CD4-positive, alpha-beta memory T cell (primary cell): ENCODE results near the gene PRR9. TPM values are rescaled to one million over a fixed set of nuclear protein-coding genes. Genes with fewer than 3 reads are reported as not detected.
"Not testable (repeated sequence)": the region's sequence is repeated elsewhere in the genome, so short reads cannot be mapped to it uniquely, and the experiment has no call there.

ENCODE experiments used
- CTCF ChIA-PET: fragments of 350-600 bp; sonication (Branson Sonifier 250); formaldehyde crosslinking; loops from one replicate; lab custom pipeline; 2021; ENCODE audit warnings: inconsistent platforms; ENCODE audit not compliant: partially characterized antibody; lab: Charles Lee
- POLR2A ChIA-PET: fragments of 350-600 bp; sonication (Branson Sonifier 250); formaldehyde crosslinking; loops from one replicate; lab custom pipeline; 2021; ENCODE audit not compliant: partially characterized antibody; lab: Charles Lee
- DNase-seq, 5 donors: peaks; one replicate each; pipeline versions ENCODE4 v3.0.0 to v3.0.0-alpha.2; 2020 to 2022; ENCODE audit warnings: mixed read lengths in 1 of 5
- H3K27ac ChIP-seq: one replicate; pipeline ENCODE4 v1.7.0; 2013; ENCODE audit warnings: low read depth, low read length
- H3K27me3 ChIP-seq: 2 replicates; pipeline ENCODE4 v1.7.0; 2013; ENCODE audit warnings: mild to moderate bottlenecking, low read length, moderate library complexity; ENCODE audit not compliant: insufficient read depth
- H3K36me3 ChIP-seq: 2 replicates; pipeline ENCODE4 v1.7.0; 2013; ENCODE audit warnings: mild to moderate bottlenecking, low read length, moderate library complexity; ENCODE audit not compliant: insufficient read depth
- H3K4me1 ChIP-seq: 2 replicates; pipeline ENCODE4 v1.7.0; 2013; ENCODE audit warnings: mild to moderate bottlenecking, low read length, moderate library complexity; ENCODE audit not compliant: insufficient read depth
- H3K4me3 ChIP-seq, 2 donors: one replicate each; pipeline ENCODE4 v1.7.0; 2013; ENCODE audit warnings: low read length in 2 of 2, mild to moderate bottlenecking in 1 of 2
- H3K9me3 ChIP-seq, 2 donors: one replicate each; pipeline ENCODE4 v1.7.0; 2013; ENCODE audit warnings: low read length in 2 of 2, control low read depth in 1 of 2; ENCODE audit not compliant: control insufficient read depth in 1 of 2
- H3K27ac Mint-ChIP-seq, 7 donors: one replicate each; pipeline ENCODE4 v1.8.0; 2020 to 2021; ENCODE audit warnings: mixed read lengths in 7 of 7, mild to moderate bottlenecking in 6 of 7, inconsistent platforms in 3 of 7, moderate library complexity in 3 of 7
- H3K27me3 Mint-ChIP-seq, 2 donors: one replicate each; pipeline ENCODE4 v1.8.0; 2020 to 2021; ENCODE audit warnings: mixed read lengths in 2 of 2
- H3K36me3 Mint-ChIP-seq, 2 donors: one replicate each; pipeline ENCODE4 v1.8.0; 2020 to 2021; ENCODE audit warnings: mixed read lengths in 2 of 2, inconsistent platforms in 1 of 2, mild to moderate bottlenecking in 1 of 2
- H3K4me1 Mint-ChIP-seq, 4 donors: one replicate each; pipeline ENCODE4 v1.8.0; 2020 to 2021; ENCODE audit warnings: mixed read lengths in 4 of 4, mild to moderate bottlenecking in 1 of 4
- H3K4me3 Mint-ChIP-seq, 8 donors: one replicate each; pipeline ENCODE4 v1.8.0; 2020 to 2021; ENCODE audit warnings: mixed read lengths in 8 of 8, mild to moderate bottlenecking in 7 of 8, moderate library complexity in 6 of 8, inconsistent platforms in 3 of 8
- H3K9me3 Mint-ChIP-seq, 8 donors: one replicate each; pipeline ENCODE4 v1.8.0; 2020 to 2021; ENCODE audit warnings: mixed read lengths in 8 of 8, mild to moderate bottlenecking in 5 of 8, inconsistent platforms in 3 of 8, moderate library complexity in 1 of 8
- intact Hi-C: fragments of 100-400 bp; cut with micrococcal nuclease; formaldehyde crosslinking; loops from one replicate; pipeline ENCODE4 v1.15.1; 2023
- polyA plus RNA-seq, 2 donors: library from polyadenylated mRNA; unstranded; fragments of 300-500 nt; fragmentation: Illumina TruSeq; gene quantifications; one replicate each; pipeline ENCODE4 v1.2.3, GENCODE V29; 2021
- total RNA-seq, 2 experiments: library from RNA; stranded (reverse); gene quantifications; one replicate each; pipeline ENCODE4 v1.2.3, GENCODE V29; 2021

Gene PRR9
- total and polyA plus RNA-seq, 4 experiments from 2014 or later: not detected

- no peaks in the 10 kb centered on the region for H3K9me3 ChIP-seq
- H3K4me3 ChIP-seq: no peak overlapping the region
- peaks cover 3% of the 10 kb centered on the region for H3K27me3 ChIP-seq
- no peaks in the 10 kb centered on the region for H3K4me1 ChIP-seq
- CTCF ChIA-PET: interaction anchor here (0.7 to 1.9 kb wide), 7 partner anchors 8 to 60 kb away, joined by 3 to 6 read pairs (median 4); no protein-coding TSS in a partner anchor
- no peak for DNase-seq
- no peaks in the 10 kb centered on the region for H3K36me3 Mint-ChIP-seq
- H3K36me3 ChIP-seq: no peaks in the 10 kb centered on the region
- no peak overlapping the region for H3K27ac Mint-ChIP-seq
- POLR2A ChIA-PET: no interaction called here
- H3K27ac ChIP-seq: no peak overlapping the region
- intact Hi-C loops: no loop called here
- H3K27me3 Mint-ChIP-seq: peaks cover 21 to 36% of the 10 kb centered on the region in 2 donors
- H3K4me3 Mint-ChIP-seq: no peak overlapping the region
- H3K4me1 Mint-ChIP-seq: peaks cover 0 to under 1% (median 0%) of the 10 kb centered on the region in 4 donors
- H3K9me3 Mint-ChIP-seq: peaks cover 0 to 2% (median 0%) of the 10 kb centered on the region in 8 donors
Observed at GRCh38 chr1:153228491-153228890, 11.1 kb downstream of the PRR9 start.

DNA sequence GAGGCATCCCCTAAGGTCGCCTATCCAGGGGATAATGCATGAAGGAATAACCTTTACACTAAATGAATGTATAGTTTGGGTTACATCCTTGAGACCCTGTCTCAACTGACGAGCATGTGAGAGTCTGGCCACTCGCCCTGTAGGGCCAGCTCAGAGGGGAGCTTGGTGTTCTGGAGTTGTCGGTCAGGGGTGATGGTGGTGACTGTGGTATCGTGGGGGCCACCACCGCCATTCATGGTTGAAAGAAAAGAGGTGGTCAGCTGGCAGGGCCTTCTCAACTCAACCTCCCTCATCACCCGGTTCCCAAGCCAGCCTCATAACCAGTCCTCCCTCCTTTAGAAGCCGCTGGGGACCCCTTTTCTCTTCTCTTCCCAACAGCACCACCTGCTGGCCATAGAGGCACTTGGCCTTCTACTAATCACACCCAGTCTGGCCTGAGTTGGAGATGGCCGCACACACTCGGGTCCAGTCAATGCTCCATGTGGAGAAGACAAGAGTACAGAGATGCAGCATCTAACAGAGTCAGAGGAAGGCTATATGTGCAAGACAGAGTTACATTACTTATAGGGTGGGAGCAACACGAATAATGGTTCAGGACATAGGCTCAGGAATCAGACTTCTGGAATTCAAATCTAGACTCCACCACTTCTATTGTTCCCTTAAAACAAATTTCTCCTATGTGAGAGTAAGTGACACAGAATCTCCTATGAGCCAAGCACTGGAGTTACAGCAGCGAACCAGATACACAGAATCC is 11.9 kb downstream of the PRR9 start:
- H3K4me1 Mint-ChIP-seq, H3K9me3 Mint-ChIP-seq, H3K36me3 ChIP-seq, H3K4me3 Mint-ChIP-seq, H3K27me3 ChIP-seq, H3K36me3 Mint-ChIP-seq, DNase-seq, POLR2A ChIA-PET, H3K27ac ChIP-seq, H3K4me3 ChIP-seq, H3K4me1 ChIP-seq, intact Hi-C loops, H3K9me3 ChIP-seq, H3K27ac Mint-ChIP-seq: not testable (repeated sequence)
- H3K27me3 Mint-ChIP-seq: peaks cover 19 to 31% of the 10 kb centered on the region in 2 donors
- CTCF ChIA-PET: interaction anchor here (0.7 to 2.0 kb wide), 7 partner anchors 8 to 60 kb away, joined by 3 to 8 read pairs (median 4); no protein-coding TSS in a partner anchor

- Mint-ChIP-seq H3K4me1 (no peaks in the 10 kb centered on the region), H3K27me3 (peaks cover 17 to 24% of the 10 kb centered on the region in 2 donors), H3K27ac (no peak overlapping the region), H3K36me3 (no peaks in the 10 kb centered on the region), H3K4me3 (no peak overlapping the region), H3K9me3 (peaks cover 0 to 2% (median 0%) of the 10 kb centered on the region in 8 donors)
- Histone ChIP-seq H3K4me3 (no peak overlapping the region), H3K27ac (no peak overlapping the region), H3K9me3 (no peaks in the 10 kb centered on the region), H3K36me3 (no peaks in the 10 kb centered on the region), H3K4me1 (no peaks in the 10 kb centered on the region), H3K27me3 (peaks cover 3% of the 10 kb centered on the region)
- ChIA-PET CTCF (interaction anchor here (2.0 kb wide), 1 partner anchor 11 kb away, joined by 8 read pairs; no protein-coding TSS in a partner anchor), POLR2A (no interaction called here)
- intact Hi-C loops: no loop called here
- no peak for DNase-seq
Observed at GRCh38 chr1:153231363-153231762, 14.0 kb downstream of the PRR9 start.

GRCh38 chr1:153231785-153232184 is 14.4 kb downstream of the PRR9 start:
- Mint-ChIP-seq H3K9me3 (peaks cover 0 to 2% (median 0%) of the 10 kb centered on the region in 8 donors), H3K4me3 (no peak overlapping the region), H3K4me1 (no peaks in the 10 kb centered on the region), H3K27me3 (peaks cover 17 to 24% of the 10 kb centered on the region in 2 donors), H3K36me3 (no peaks in the 10 kb centered on the region), H3K27ac (no peak overlapping the region)
- ChIA-PET CTCF (interaction anchor here (2.0 kb wide), 1 partner anchor 11 kb away, joined by 8 read pairs; no protein-coding TSS in a partner anchor), POLR2A (no interaction called here)
- H3K4me3 ChIP-seq: no peak overlapping the region
- H3K4me1 ChIP-seq: no peaks in the 10 kb centered on the region
- peaks cover 3% of the 10 kb centered on the region for H3K27me3 ChIP-seq
- H3K36me3 ChIP-seq: no peaks in the 10 kb centered on the region
- H3K9me3 ChIP-seq: no peaks in the 10 kb centered on the region
- no peak overlapping the region for H3K27ac ChIP-seq
- intact Hi-C loops: no loop called here
- no peak for DNase-seq

GRCh38 chr1:153232553-153232952 is 15.2 kb downstream of the PRR9 start:
- Mint-ChIP-seq H3K27ac (no peak overlapping the region), H3K9me3 (peaks cover 0 to 2% (median 0%) of the 10 kb centered on the region in 8 donors), H3K4me3 (peak overlapping the region in 1 of 8 donors; percentile 74), H3K36me3 (no peaks in the 10 kb centered on the region), H3K27me3 (peaks cover 21 to 24% of the 10 kb centered on the region in 2 donors), H3K4me1 (no peaks in the 10 kb centered on the region)
- H3K9me3 ChIP-seq: no peaks in the 10 kb centered on the region
- peaks cover 3% of the 10 kb centered on the region for H3K27me3 ChIP-seq
- intact Hi-C loops: no loop called here
- H3K4me1 ChIP-seq: no peaks in the 10 kb centered on the region
- no peak overlapping the region for H3K4me3 ChIP-seq
- no peak for DNase-seq
- no peak overlapping the region for H3K27ac ChIP-seq
- ChIA-PET CTCF (no interaction called here), POLR2A (no interaction called here)
- H3K36me3 ChIP-seq: no peaks in the 10 kb centered on the region

DNA sequence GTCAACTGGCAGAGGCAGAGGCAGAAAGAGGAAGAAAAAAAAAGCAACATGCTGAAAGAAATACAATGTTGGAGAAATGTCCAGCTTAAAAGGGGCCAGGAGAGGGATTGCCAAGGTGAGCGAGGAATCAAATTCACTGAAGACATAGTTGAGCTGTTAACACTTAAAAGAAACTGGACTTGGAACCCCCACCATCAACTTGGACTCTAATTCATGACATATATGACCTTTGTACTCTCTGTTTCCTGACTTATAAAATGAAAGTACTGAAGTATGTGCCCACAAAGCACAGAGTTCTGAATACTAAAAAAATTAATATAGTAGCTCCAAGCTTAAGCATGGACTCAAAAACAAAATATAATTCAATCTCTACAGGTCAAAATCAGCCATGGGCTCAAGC is 16.1 kb downstream of the PRR9 start:
- Mint-ChIP-seq H3K36me3 (no peaks in the 10 kb centered on the region), H3K4me3 (no peak overlapping the region), H3K27me3 (peaks cover 22 to 24% of the 10 kb centered on the region in 2 donors), H3K4me1 (no peaks in the 10 kb centered on the region), H3K27ac (no peak overlapping the region), H3K9me3 (peaks cover 0 to 2% (median 0%) of the 10 kb centered on the region in 8 donors)
- H3K36me3 ChIP-seq: no peaks in the 10 kb centered on the region
- H3K4me1 ChIP-seq: no peaks in the 10 kb centered on the region
- no peak for DNase-seq
- H3K9me3 ChIP-seq: no peaks in the 10 kb centered on the region
- intact Hi-C loops: no loop called here
- CTCF ChIA-PET: interaction anchor here (1.4 to 1.5 kb wide), 2 partner anchors 8 to 10 kb away, joined by 4 read pairs; no protein-coding TSS in a partner anchor
- H3K27me3 ChIP-seq: peaks cover 3% of the 10 kb centered on the region
- H3K4me3 ChIP-seq: no peak overlapping the region
- POLR2A ChIA-PET: no interaction called here
- no peak overlapping the region for H3K27ac ChIP-seq

DNA sequence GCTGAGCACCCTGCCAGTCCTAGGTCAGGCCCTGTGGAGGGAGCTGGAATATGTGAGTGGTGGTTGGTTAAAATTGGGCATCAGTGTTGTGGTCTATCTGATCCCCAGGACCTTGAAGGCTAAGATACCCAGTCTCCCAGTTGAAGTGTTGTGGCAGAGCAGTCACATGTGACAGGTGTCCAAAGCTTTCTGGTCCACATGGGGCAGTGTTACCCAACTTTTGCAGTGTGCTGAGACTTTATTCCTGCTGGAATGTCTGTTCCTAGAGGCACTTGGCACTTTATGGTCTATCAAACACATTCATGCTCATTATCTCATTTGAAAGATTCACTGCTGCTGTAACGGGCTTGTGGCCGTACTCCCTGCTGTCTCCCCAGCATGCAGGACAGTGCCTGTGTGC is 21.1 kb downstream of the PRR9 start:
- DNase-seq: no peak
- no peaks in the 10 kb centered on the region for H3K4me1 ChIP-seq
- H3K27ac ChIP-seq: no peak overlapping the region
- H3K36me3 ChIP-seq: no peaks in the 10 kb centered on the region
- no peaks in the 10 kb centered on the region for H3K4me1 Mint-ChIP-seq
- H3K4me3 Mint-ChIP-seq: no peak overlapping the region
- intact Hi-C loops: no loop called here
- H3K4me3 ChIP-seq: no peak overlapping the region
- no peak overlapping the region for H3K27ac Mint-ChIP-seq
- no peaks in the 10 kb centered on the region for H3K27me3 ChIP-seq
- no peaks in the 10 kb centered on the region for H3K36me3 Mint-ChIP-seq
- ChIA-PET POLR2A (no interaction called here), CTCF (no interaction called here)
- H3K27me3 Mint-ChIP-seq: peaks cover 8 to 9% of the 10 kb centered on the region in 2 donors
- no peaks in the 10 kb centered on the region for H3K9me3 ChIP-seq
- peaks cover 0 to 3% (median 0%) of the 10 kb centered on the region in 8 donors for H3K9me3 Mint-ChIP-seq
